ENCODE measurements around the gene SLIT3.
A peak's percentile ranks its signal among the peaks of the same experiment; 100 is the strongest.

SLIT3 gene

GRCh38 chr5:169300468-169301385, at the start of gene SLIT3:
Gene SLIT3, minus strand, starts transcription at chr5:169301139. Its CDS starts 430 bp downstream, at chr5:169300709.
- no peak for DNase-seq (ENCODE audit: extremely low read depth in 1 of 2, low read depth in 1 of 2)

DNA sequence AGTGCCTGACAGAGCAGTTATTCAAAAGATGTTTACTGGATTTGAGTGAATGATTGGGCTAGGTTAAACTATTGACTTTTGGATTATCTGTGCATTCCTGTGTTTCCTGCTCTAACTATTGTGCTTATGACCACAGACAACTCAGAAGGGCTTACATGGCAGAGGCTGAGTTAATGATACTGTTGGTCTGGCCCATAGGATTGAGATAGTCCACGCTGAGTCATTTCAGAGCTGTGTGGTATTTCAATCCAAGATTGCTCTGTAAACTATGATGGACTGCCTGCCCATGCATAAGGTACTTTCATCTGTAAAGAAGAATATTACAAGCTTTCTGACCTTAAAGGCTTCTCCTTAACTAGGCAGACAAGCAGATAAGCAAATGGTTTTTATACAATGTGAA, 49.1 kb upstream of the SLIT3 start:
- no peak for DNase-seq (ENCODE audit: extremely low read depth in 1 of 2, low read depth in 1 of 2)

DNA sequence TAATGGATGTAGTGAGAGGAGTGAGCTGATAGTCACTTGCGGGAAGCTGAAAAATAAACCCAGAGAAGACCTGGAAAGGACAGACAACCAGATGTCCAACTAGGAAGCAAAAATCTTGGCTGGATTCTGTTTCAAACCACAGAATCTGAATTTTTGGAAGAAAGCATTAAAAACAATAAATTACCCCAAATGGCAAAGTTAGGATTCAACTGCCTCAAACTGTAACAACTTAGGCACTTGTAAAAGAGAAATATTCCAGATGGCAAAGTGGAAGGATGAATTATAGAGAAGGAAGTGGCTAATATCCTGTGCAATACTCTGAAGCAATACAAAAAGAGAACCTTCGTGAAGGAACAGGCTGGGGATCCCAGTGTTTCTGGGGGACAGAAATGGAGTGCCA, 46.8 kb upstream of the SLIT3 start:
- no peak for DNase-seq (ENCODE audit: extremely low read depth in 1 of 2, low read depth in 1 of 2)

GRCh38 chr5:169344629-169345028, 43.7 kb upstream of the SLIT3 start:
- DNase-seq (ENCODE audit: extremely low read depth in 1 of 2, low read depth in 1 of 2): no peak

DNA sequence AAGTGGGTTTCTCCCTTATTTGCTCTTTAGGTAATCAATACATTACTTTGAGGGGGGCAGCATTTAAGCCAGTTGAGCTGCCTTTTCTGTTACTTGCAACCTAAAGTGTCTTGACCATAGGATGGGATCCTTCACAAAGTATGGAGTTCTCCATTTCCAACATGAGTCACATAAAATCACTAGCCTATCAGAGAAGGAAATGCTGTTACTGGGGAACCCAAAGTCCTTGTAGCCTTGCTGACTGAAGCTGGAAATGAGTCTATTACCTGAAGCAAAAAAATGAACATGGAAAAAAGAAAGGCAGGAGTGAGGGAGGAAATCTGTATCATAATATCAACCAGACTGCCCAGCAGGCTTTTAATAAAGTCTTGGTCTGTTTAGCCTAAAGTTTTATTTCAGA, 42.8 kb upstream of the SLIT3 start:
- no peak for DNase-seq (ENCODE audit: extremely low read depth in 1 of 2, low read depth in 1 of 2)

GRCh38 chr5:169341556-169341955, 40.6 kb upstream of the SLIT3 start:
- no peak for DNase-seq (ENCODE audit: extremely low read depth in 1 of 2, low read depth in 1 of 2)

GRCh38 chr5:169339869-169340268, 38.9 kb upstream of the SLIT3 start:
- DNase-seq (ENCODE audit: extremely low read depth in 1 of 2, low read depth in 1 of 2): no peak

DNA sequence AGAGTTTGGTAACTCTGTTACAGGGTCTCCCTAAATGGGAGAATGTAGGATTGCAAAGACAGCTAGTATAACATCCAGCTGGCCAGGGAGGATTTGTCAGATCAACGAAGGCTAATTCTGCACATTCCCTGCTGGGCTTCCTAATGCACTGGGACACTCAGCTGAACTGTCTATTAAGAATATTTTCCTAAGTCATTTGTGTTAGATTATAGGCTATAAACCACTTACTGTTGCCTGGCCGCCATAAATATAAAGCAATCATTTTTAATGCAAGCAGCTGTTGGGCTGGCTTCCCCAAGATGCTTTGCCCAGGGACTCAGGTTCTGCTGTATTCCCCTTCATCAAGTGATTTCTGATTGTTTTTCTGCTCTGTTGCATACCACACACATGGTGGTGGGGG, 35.3 kb upstream of the SLIT3 start:
- no peak for DNase-seq (ENCODE audit: extremely low read depth in 1 of 2, low read depth in 1 of 2)

DNA sequence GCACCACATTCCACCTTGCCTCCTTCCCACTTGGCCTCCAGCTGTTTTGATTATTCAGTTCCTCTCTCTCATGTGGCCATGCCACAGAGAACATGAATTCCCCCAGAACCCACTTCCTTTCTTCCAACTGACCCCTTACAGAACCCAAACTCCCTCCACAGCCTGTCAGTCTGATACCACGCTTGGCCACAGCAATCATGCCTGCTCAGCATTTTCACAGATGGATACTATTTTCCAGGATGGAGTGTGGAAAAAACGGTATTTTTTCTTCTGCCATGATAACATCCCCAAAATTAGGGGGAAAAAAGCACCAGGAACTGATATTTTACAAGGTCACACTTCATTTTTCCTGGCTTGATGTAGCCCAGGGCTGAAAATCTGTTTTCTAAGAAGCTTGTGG, 34.9 kb upstream of the SLIT3 start:
- no peak for DNase-seq (ENCODE audit: extremely low read depth in 1 of 2, low read depth in 1 of 2)

GRCh38 chr5:169333518-169333917, 32.6 kb upstream of the SLIT3 start:
- no peak for DNase-seq (ENCODE audit: extremely low read depth in 1 of 2, low read depth in 1 of 2)

GRCh38 chr5:169331292-169331852, 30.4 kb upstream of the SLIT3 start:
- DNase-seq (ENCODE audit: extremely low read depth in 1 of 2, low read depth in 1 of 2): no peak

DNA sequence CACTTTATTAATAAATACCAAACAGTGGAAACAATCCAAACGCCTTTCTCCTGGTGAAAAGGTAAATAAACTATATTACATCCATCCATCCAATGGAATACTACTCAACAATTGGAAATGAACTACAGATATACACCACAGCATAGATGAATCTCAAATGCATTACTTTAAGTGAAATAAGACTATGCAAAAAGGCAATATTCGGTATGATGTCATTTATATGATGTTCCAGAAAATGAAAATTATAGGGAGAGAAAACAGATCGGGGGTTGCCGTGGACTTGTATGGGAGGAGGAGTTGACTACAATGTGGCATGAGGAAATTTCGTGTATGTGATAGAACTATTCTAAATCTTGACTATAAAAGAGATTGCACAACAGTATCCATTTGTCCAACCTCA, 27.5 kb upstream of the SLIT3 start:
- DNase-seq (ENCODE audit: extremely low read depth in 1 of 2, low read depth in 1 of 2): no peak

GRCh38 chr5:169325273-169325672, 24.3 kb upstream of the SLIT3 start:
- no peak for DNase-seq (ENCODE audit: extremely low read depth in 1 of 2, low read depth in 1 of 2)

- no peak for DNase-seq (ENCODE audit: extremely low read depth in 1 of 2, low read depth in 1 of 2)
Observed at GRCh38 chr5:169318556-169318955, 17.6 kb upstream of the SLIT3 start.

GRCh38 chr5:169307646-169308045, 6.7 kb upstream of the SLIT3 start:
- no peak for DNase-seq (ENCODE audit: extremely low read depth in 1 of 2, low read depth in 1 of 2)

- DNase-seq (ENCODE audit: extremely low read depth in 1 of 2, low read depth in 1 of 2): no peak
Observed at GRCh38 chr5:169305366-169305765, 4.4 kb upstream of the SLIT3 start.

DNA sequence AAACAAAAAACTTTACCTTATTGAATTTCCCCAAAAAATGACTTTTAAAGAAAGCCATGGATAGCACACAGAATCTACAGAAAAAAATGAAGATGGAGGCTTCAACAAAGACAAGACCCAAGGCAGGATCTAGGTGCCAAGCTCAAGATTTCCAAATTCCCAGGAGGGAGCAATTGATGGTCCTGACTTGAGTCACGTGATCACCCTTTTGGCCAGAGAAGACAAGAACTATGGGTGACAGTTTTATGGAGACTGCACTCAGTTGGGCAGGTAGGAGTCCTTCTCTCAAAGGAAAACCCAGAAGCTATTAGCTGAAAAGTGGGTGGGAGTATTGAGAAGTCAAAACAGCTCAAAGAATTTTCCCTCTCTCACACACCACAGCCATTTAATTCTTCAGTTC, 3.2 kb upstream of the SLIT3 start:
- no peak for DNase-seq (ENCODE audit: extremely low read depth in 1 of 2, low read depth in 1 of 2)

DNA sequence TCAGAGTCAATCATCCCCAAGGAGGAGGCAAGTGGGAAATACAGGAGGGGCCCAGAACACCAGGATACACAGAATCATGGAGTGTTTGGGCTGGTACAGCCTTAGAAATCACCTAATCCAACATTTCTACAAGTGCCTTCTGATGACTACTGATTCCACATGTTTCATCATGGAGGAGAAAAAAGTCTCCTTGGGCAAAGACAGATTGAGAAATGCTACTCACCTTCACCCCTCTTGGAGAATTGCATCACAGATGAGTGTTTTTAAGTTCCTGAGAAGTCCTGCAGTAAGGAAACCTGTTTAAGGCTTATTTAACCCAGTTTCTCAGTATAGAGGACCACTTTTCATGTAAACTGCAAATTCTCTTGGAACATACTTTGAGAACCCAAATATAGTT, 2.2 kb upstream of the SLIT3 start:
- no peak for DNase-seq (ENCODE audit: extremely low read depth in 1 of 2, low read depth in 1 of 2)

GRCh38 chr5:169302491-169303118, 1.7 kb upstream of the SLIT3 start:
- DNase-seq (ENCODE audit: extremely low read depth in 1 of 2, low read depth in 1 of 2): peak; percentile 30 to 33

DNA sequence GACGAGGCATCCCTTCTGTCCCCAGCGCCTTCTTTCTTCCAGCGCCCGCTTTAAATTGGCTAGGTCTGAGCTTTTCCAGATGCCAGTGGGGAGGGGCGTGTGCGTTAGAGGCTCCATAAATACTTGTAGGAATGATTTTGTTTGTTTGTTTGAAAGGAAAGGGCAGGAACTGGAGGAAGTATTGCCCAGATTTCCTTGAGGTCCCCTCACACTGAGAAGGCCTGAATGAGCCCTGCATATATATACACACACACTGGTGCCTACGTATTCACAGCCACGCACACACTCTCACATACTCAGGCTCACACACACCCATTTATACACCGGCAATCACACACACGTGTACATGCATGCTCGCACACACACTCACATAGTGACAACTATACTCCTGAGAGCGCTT, 1.0 kb upstream of the SLIT3 start:
- no peak for DNase-seq (ENCODE audit: extremely low read depth in 1 of 2, low read depth in 1 of 2)

GRCh38 chr5:169301386-169301934, 521 bp upstream of the SLIT3 start:
- DNase-seq (ENCODE audit: extremely low read depth in 1 of 2, low read depth in 1 of 2): no peak
